ENCODE measurements around the gene SMPDL3A.

Gene SMPDL3A

GRCh38 chr6:122829456-122829855, 40.4 kb downstream of the SMPDL3A start:
- POLR2A ChIA-PET: no interaction called here
- DNase-seq (ENCODE audit: extremely low spot score): no peak
- TF ChIP-seq ZNF384 (IDR thresholded peaks at IDR 0.05) (no peak), PKNOX1 (IDR thresholded peaks at IDR 0.05) (no peak), NFRKB (IDR thresholded peaks at IDR 0.05) (no peak), SP1 (IDR thresholded peaks at IDR 0.05) (no peak), CTBP1 (IDR thresholded peaks at IDR 0.05; ENCODE audit: borderline replicate concordance) (no peak), LEF1 (IDR thresholded peaks at IDR 0.05; ENCODE audit: borderline replicate concordance) (no peak), ELF4 (IDR thresholded peaks at IDR 0.05) (no peak), SUZ12 (IDR thresholded peaks at IDR 0.05) (no peak), FOXM1 (IDR thresholded peaks at IDR 0.05; ENCODE audit: borderline replicate concordance) (no peak)
- CTCF ChIA-PET: no interaction called here

- ChIA-PET CTCF (interaction anchor here (0.8 to 1.5 kb wide), 2 partner anchors 8 to 99 kb away, joined by 3 read pairs; no protein-coding TSS in a partner anchor), POLR2A (no interaction called here)
- no peak for DNase-seq (ENCODE audit: extremely low spot score)
- no peak for TF ChIP-seq LEF1 (IDR thresholded peaks at IDR 0.05; ENCODE audit: borderline replicate concordance)
- TF ChIP-seq ZNF384 (IDR thresholded peaks at IDR 0.05): no peak
- no peak for TF ChIP-seq L3MBTL2 (conservative IDR thresholded peaks at IDR 0.05)
- no peak for TF ChIP-seq ELF4 (IDR thresholded peaks at IDR 0.05)
- no peak for TF ChIP-seq FOXA1 (IDR thresholded peaks at IDR 0.05)
- no peak for TF ChIP-seq HDGF (IDR thresholded peaks at IDR 0.05; ENCODE audit: borderline replicate concordance)
- TF ChIP-seq ARNT (IDR thresholded peaks at IDR 0.05): no peak
- no peak for TF ChIP-seq NFRKB (IDR thresholded peaks at IDR 0.05)
- no peak for TF ChIP-seq TARDBP (IDR thresholded peaks at IDR 0.05)
- TF ChIP-seq SP1 (IDR thresholded peaks at IDR 0.05): no peak
- TF ChIP-seq PKNOX1 (IDR thresholded peaks at IDR 0.05): no peak
- no peak for TF ChIP-seq FOXK2 (IDR thresholded peaks at IDR 0.05)
These were observed 42.5 kb downstream of the SMPDL3A start for GRCh38 chr6:122831511-122831910.

GRCh38 chr6:122832459-122832858, 43.4 kb downstream of the SMPDL3A start:
- CTCF ChIA-PET: interaction anchor here (1.3 to 1.7 kb wide), 2 partner anchors 46 to 102 kb away, joined by 3 to 6 read pairs; no protein-coding TSS in a partner anchor
- no peak for DNase-seq (ENCODE audit: extremely low spot score)
- TF ChIP-seq TARDBP (IDR thresholded peaks at IDR 0.05): no peak
- TF ChIP-seq FOXA1 (IDR thresholded peaks at IDR 0.05): no peak
- TF ChIP-seq PKNOX1 (IDR thresholded peaks at IDR 0.05): no peak
- no peak for TF ChIP-seq HDGF (IDR thresholded peaks at IDR 0.05; ENCODE audit: borderline replicate concordance)
- no peak for TF ChIP-seq ELF4 (IDR thresholded peaks at IDR 0.05)
- no peak for TF ChIP-seq NFRKB (IDR thresholded peaks at IDR 0.05)
- no peak for TF ChIP-seq ZNF384 (IDR thresholded peaks at IDR 0.05)
- no peak for TF ChIP-seq FOXM1 (IDR thresholded peaks at IDR 0.05; ENCODE audit: borderline replicate concordance)
- TF ChIP-seq FOXK2 (IDR thresholded peaks at IDR 0.05): no peak
- TF ChIP-seq BHLHE40 (IDR thresholded peaks at IDR 0.05; ENCODE audit: borderline replicate concordance): no peak
- POLR2A ChIA-PET: interaction anchor here (1.2 kb wide), 1 partner anchor 43 kb away, joined by 3 read pairs; no protein-coding TSS in a partner anchor

GRCh38 chr6:122833021-122833491, 44.0 kb downstream of the SMPDL3A start:
- TF ChIP-seq HDGF (IDR thresholded peaks at IDR 0.05; ENCODE audit: borderline replicate concordance) (no peak), CTBP1 (IDR thresholded peaks at IDR 0.05; ENCODE audit: borderline replicate concordance) (no peak), FOXA1 (IDR thresholded peaks at IDR 0.05) (no peak), ZNF384 (IDR thresholded peaks at IDR 0.05) (no peak), SP1 (IDR thresholded peaks at IDR 0.05) (no peak), LEF1 (IDR thresholded peaks at IDR 0.05; ENCODE audit: borderline replicate concordance) (no peak), TARDBP (IDR thresholded peaks at IDR 0.05) (no peak), L3MBTL2 (conservative IDR thresholded peaks at IDR 0.05) (no peak), NFRKB (IDR thresholded peaks at IDR 0.05) (no peak), BHLHE40 (IDR thresholded peaks at IDR 0.05; ENCODE audit: borderline replicate concordance) (no peak), ELF4 (IDR thresholded peaks at IDR 0.05) (no peak)
- ChIA-PET POLR2A (interaction anchor here (1.2 kb wide), 1 partner anchor 43 kb away, joined by 3 read pairs; no protein-coding TSS in a partner anchor), CTCF (interaction anchor here (0.9 to 1.7 kb wide), 3 partner anchors 40 to 103 kb away, joined by 3 to 6 read pairs (median 3); no protein-coding TSS in a partner anchor)
- no peak for DNase-seq (ENCODE audit: extremely low spot score)

- CTCF ChIA-PET: interaction anchor here (0.6 to 2.7 kb wide), 14 partner anchors 8 to 1728 kb away, joined by 3 to 87 read pairs (median 4); partner anchors contain the start of gene SMPDL3A
- POLR2A ChIA-PET: interaction anchor here (1.0 to 1.4 kb wide), 2 partner anchors 49 to 94 kb away, joined by 3 read pairs; no protein-coding TSS in a partner anchor
- peak; percentile 22 for DNase-seq (ENCODE audit: extremely low spot score)
- TF ChIP-seq PKNOX1 (IDR thresholded peaks at IDR 0.05) (peak; percentile 20; the same call in 1 of the 2 replicates), BHLHE40 (IDR thresholded peaks at IDR 0.05; ENCODE audit: borderline replicate concordance) (no peak), HDGF (IDR thresholded peaks at IDR 0.05; ENCODE audit: borderline replicate concordance) (no peak)
These were observed 49.2 kb downstream of the SMPDL3A start for GRCh38 chr6:122838060-122838780.

Measured in HEK293T (cell line).